ENCODE data around the gene IL1RL2.

The IL1RL2 gene

GRCh38 chr2:102267774-102268173 is 81.0 kb downstream of the IL1RL2 start:
- DNase-seq (ENCODE audit: low spot score) = no peak

- DNase-seq (ENCODE audit: low spot score) = no peak
These were observed 81.8 kb downstream of the IL1RL2 start for GRCh38 chr2:102268510-102269199.

- no peak for DNase-seq (ENCODE audit: low spot score)
These were observed 82.3 kb downstream of the IL1RL2 start for GRCh38 chr2:102269200-102269524.

GRCh38 chr2:102271844-102272243 is 85.0 kb downstream of the IL1RL2 start:
- DNase-seq (ENCODE audit: low spot score) = no peak

GRCh38 chr2:102273619-102274211 is 86.9 kb downstream of the IL1RL2 start:
- no peak for DNase-seq (ENCODE audit: low spot score)

GRCh38 chr2:102276549-102277201 is 89.9 kb downstream of the IL1RL2 start:
- no peak for DNase-seq (ENCODE audit: low spot score)

- no peak for DNase-seq (ENCODE audit: low spot score)
These were observed 90.4 kb downstream of the IL1RL2 start for GRCh38 chr2:102277202-102277700.

- DNase-seq (ENCODE audit: low spot score) = no peak
These were observed 92.0 kb downstream of the IL1RL2 start for GRCh38 chr2:102278720-102279390.

- DNase-seq (ENCODE audit: low spot score) = no peak
These were observed 92.5 kb downstream of the IL1RL2 start for GRCh38 chr2:102279391-102279735.

GRCh38 chr2:102282678-102283091 is 95.9 kb downstream of the IL1RL2 start:
- no peak for DNase-seq (ENCODE audit: low spot score)

- no peak for DNase-seq (ENCODE audit: low spot score)
These were observed 97.2 kb downstream of the IL1RL2 start for GRCh38 chr2:102283996-102284395.

GRCh38 chr2:102284611-102285010 is 97.8 kb downstream of the IL1RL2 start:
- no peak for DNase-seq (ENCODE audit: low spot score)

GRCh38 chr2:102285368-102285767 is 98.5 kb downstream of the IL1RL2 start:
- no peak for DNase-seq (ENCODE audit: low spot score)

- DNase-seq (ENCODE audit: low spot score) = no peak
These were observed 99.2 kb downstream of the IL1RL2 start for GRCh38 chr2:102286041-102286440.

GRCh38 chr2:102289129-102289528 is 102.3 kb downstream of the IL1RL2 start:
- DNase-seq (ENCODE audit: low spot score) = no peak

Data from hematopoietic multipotent progenitor cell treated with erythropoietin and hydrocortisone succinate and interleukin-3 and kit ligand, for 15 days (in vitro differentiated cells).